ENCODE measurements around the gene UBE3D.
"Not testable (repeated sequence)": the region's sequence is repeated elsewhere in the genome, so short reads cannot be mapped to it uniquely, and the experiment has no call there.

The UBE3D gene

DNA sequence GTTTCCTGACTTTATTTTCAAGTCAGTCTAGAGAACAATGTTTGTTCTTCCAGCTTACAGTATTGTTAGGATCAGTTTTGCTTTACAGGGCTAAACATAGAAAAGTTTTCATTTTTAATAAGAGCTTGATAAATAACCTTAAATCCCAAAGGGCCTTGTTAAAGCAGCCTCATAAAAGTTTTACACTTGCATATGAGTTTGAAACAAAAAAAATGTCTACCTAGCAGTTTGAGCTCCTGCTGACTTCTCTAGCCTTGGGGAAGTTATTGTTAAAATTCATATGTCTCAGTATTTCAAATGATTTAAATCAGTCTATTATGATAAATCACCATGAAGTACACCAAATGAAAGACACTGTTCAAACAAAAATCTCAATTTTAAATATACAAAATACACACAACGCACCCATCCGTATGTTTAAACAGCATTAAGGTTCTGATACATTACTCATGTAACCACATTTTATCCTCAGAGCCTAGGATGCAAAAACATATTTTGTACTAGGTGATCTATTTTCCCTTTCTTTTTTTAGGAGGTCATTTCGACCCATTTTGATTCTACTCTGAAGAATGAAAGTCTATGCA lies 87.2 kb downstream of the UBE3D start:
- no peak for DNase-seq (ENCODE audit: low read depth)

DNA sequence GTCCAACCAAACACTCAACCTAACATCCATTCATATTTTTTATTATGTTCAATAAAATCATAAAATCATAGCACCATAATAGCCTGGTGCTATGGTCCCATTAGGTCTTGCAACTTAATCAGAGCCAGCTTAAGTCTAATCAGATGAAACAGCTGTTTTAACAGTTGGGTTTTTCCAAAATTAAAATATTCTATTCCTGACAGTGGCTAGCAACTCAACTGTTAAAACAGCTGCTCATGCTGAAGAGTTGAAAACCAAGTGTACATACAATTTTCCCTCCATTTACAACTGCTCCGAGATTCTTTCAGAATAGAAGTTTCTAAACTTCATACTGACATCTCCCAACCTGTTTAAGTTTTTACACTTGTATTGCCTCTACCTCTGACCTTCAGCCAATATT lies 89.5 kb downstream of the UBE3D start:
- DNase-seq (ENCODE audit: low read depth) = no peak

DNA sequence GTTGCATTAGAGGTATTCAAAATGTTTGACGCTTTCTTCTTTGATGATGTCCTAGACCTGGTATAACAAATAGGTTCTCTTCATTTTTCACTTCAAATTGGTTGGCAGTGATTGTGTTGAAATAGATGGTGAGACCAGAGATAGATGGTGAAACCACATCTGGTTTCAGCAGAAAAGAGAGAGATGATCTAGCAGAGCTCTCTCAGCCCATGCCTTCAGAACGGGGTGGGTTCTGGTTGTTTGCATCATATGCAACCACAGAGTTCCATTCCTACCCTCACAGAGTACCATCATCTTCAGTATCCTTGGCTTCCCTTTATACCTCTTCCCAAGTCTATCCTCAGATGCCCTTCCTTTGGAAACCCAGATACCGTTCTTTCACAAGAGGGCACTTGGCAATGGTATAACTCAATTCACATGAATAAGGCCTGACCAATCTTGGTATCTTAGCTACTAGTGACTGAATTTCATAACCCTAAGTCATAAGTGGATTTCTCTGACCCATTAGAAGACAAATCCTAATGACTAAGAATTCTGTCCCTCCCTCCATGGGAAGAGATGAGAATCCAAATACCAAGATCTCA lies 93.7 kb downstream of the UBE3D start:
- DNase-seq (ENCODE audit: low read depth) = no peak

DNA sequence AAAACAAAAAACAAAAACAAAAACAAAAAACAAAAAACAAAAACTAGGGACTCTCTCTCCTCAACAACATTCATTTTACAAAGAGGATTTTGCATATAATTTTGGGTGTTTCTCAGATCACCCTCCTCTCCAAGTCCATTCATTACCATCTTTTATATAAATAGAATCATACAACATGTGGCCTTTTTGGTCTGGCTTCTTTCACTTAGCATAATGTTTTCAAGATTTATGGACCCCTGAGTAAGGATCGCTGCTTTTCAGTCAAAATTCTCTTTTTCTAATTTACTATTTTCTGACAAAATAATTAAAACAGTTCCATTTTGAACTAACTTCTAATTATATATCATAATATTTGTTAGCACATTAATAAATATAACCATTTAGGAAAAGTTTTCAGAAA lies 94.8 kb downstream of the UBE3D start:
- no peak for DNase-seq (ENCODE audit: low read depth)

DNA sequence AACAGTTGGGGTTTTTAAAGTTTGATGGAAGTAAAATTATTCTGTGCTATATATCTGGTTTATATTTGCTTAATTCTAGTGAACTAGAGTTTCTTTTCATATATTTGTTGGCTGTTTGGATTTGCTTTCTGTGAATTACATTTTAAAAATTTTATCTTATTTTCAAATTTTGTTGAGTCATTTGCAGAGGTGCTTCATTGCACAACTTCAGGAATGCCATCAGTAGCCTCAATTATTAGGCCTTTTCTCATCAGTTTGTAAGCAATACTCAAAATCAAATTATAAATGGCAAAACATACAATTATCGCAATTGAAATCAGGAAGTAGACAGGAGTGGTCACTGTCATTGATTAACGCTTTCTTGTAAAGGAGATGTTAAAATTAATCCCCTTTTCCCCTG lies 96.9 kb downstream of the UBE3D start:
- DNase-seq (ENCODE audit: low read depth) = no peak

DNA sequence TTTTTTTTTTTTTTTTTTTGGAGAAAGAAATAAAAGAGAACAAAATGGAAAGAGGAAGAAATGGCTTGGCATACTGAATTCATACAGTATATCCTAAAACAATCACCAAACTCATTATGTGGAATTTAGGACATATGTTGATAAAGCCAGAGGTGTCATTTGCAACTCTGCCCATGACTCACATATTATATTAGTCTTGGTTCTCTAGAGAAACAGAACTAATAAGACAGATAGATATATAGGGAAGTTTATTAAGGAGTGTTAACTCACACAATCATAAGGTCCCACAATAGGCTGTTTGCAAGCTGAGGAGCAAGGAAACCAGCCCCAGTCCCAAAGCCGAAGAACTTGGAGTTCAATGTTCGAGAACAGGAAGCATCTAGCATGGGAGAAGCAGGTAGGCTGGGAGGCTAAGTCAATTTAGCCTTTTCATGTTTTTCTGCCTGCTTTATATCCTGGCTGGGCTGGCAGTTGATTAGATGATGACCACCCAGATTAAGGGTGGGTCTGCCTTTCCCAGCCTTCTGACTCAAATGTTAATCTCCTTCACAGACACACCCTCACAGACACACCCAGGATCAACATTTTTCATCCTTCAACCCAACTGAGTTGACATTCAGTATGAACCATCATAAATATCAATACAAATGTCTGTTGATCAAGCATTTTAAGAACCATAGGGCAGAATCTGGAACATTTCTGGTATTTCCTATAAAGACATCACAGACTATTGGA lies 102.3 kb downstream of the UBE3D start:
- no peak for DNase-seq (ENCODE audit: low read depth)

DNA sequence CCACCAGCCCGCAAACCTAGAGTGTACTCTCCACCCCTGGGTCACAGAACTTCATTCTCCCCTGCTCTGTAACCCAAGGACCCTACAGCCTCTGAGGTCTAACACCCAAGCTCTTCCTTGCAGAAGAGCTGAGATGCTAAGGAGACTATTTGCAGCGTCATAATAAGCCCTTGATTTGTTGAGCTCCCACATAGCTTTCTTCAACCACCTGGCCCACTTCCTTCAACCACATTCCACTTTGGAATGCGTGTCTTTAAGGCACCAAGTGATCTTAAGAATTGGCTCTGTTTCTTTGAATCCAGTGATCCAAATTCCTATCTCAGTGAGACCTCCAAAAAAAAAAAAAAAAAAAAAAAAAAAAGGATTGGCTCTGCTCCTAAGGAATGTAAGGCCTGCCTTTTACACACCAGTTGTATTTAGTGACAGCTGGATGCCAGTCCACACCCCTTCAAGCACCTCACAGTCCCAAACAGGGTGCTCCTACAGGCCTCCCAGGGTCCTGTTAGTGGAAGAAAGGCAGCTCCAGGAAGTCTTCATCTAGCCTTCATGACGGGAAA lies 106.2 kb downstream of the UBE3D start:
- no peak for DNase-seq (ENCODE audit: low read depth)

DNA sequence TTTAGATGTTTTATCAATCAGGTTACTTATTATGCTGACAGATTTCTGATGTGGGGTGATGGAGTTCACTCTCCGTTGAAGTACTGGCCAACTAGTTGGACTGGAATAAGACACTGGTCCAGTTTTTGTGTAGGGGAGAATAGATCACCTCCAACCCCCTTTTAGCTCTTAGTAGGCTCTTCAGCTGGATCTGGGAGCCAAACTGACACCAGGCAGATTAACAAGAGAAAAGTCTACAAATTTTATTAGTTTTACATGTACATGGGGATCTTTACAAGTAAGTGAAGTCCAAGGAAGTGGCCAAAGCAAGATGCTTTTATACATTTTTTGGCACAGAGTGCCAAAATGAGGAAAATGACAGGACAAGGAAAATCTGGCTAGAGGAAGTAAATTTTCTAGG lies 107.1 kb downstream of the UBE3D start:
- no peak for DNase-seq (ENCODE audit: low read depth)

DNA sequence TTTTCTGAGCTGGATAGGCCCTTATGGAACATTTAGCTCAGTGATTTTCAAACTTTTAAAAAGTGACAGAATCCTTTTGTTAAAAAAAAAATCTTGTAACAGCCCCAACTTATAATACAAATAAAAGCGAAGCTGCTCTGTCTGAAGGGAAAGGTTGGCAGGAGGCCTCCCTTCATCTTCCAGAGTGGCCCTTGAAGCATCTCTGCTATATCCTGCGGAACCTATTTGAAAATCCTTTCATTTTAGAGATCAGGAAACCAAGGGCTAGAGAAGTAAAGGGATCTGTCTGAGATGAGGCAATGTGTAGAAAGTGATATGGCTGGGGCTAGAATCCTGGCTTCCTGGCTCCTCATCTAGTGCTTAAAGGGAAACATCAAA lies 107.8 kb downstream of the UBE3D start:
- no peak for DNase-seq (ENCODE audit: low read depth)

DNA sequence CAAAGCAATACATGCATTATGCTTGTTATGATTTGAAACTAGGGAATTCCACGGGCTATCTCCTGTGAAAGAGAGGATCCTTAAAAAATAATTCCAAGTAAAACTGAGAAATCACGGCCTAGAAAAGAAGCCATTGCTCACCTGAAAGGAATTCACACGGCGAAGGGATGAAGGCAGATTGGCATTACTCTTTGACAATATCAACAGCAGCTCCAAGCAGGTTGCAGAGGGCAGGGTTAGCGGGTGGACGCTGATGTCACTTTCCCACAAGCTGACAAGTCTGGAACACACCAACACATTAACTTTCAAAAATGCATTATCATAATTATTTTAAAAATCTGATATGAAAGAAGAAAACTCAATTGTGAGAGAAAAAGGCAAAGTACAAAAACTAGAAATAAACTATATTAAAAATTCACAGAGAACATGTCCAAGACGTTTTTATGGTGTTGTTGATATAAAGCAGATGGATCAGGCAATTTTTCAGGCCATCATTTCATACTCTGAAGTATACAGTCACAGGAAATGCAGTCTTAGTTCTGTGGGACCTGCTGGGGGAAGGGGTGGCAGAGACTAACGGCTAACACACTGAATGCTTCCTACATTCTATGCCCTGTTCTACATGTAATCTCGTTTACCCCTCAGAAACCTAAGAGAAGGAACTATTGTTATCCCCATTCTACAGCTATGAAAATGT lies 108.3 kb downstream of the UBE3D start:
- no peak for DNase-seq (ENCODE audit: low read depth)

DNA sequence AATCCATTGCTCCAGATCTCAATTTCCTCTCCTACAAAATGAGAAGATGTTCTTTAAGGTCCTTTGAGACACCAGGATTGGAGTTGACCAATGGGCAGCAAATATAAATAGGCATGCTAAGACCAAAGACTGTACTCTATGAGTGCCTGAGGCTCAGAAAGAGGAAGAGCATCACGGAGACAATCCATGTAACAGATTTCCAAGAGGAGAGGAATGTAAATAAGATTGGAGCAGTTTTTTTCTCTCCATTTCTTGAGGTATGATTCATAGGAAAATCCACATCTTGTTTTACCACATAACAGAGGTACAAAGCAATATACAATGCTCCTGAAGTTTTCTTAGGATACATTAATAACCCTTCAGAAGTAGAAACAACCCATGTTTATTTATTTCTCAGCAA lies 109.8 kb downstream of the UBE3D start:
- no peak for DNase-seq (ENCODE audit: low read depth)

DNA sequence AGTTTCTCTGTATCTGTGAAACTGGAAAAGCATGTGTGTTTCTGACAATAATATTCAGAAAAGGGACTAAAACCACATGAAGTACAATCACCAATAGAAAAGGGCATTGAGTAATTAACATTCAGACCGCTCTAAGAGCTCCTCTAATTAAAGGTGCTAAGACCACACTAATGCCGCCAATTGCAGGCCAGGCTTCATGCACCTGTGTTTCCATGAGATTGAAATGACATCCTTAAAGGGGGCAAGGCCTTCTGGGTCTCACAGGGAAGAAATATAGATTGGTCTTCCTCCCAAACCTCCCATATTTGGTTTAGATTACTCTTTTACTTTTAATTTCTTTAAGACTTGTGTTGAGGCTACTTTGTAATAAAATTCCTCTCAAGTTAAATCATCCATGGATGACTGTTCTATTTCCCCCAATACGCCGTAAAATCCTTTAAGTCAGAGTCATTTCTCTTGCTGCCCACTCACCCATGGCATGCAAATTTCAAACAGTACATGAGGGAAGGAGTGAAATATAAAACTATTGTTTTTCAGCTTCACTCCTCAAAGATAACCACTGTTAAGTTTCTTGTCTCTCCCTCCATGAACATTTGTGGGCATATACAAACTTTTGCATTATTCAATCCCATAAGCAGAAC lies 110.6 kb downstream of the UBE3D start:
- DNase-seq (ENCODE audit: low read depth) = no peak

DNA sequence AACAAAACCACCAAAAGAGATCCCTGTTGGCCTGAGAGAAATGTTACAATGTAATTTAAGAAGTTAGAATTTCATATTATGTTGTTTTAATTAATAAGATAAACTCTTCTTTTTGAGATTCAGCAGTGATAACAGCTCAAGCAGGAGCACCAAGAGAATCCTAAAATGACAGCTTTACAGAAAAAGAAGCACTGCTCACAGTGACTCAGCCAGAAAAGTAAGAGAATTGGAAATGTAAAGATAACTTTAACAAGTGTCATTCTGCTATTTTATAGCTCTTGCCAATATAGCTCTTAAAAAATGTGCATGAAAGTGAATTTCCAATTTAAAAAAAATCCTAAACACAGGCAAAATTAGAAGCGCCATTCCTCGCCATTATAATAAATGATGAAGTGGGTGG lies 111.3 kb downstream of the UBE3D start:
- DNase-seq (ENCODE audit: low read depth) = no peak

DNA sequence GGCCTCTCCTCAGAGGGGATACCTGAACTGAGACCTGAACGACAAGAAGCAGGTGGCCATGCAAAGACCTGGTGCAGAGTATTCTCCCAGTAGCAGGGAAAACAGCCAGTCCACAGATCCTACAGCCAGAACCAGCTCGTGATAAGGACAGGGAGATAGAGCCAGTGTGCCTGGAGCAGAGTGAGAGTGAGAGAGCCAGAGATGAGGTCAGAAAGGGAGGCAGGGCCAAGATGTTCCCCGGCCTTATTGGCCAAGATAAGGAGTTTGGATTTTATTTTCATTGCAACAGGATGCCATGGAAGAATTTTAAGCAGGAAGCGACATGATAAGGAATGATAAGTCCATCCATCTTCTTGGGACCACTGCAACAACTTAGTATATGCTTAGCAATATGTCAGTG lies 111.8 kb downstream of the UBE3D start:
- DNase-seq (ENCODE audit: low read depth) = no peak

DNA sequence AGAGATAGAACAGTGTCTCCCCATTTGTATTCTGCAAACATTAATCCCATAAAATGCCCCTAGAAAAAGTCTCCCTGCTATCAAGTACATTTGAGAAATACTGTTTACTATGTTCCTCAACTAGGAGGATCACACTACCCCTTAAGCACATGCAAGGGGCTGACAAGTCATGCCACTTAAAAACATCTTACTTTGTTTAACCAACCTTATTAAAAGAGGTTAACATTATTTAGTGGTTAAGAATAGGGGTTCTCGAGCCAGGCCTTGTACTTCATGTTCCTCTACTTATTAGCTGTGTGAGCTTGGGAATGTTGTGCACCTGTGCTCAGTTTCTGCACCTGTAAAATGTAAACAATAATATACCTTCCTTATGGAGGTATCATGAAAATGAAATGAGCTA lies 113.7 kb downstream of the UBE3D start:
- DNase-seq (ENCODE audit: low read depth) = no peak

DNA sequence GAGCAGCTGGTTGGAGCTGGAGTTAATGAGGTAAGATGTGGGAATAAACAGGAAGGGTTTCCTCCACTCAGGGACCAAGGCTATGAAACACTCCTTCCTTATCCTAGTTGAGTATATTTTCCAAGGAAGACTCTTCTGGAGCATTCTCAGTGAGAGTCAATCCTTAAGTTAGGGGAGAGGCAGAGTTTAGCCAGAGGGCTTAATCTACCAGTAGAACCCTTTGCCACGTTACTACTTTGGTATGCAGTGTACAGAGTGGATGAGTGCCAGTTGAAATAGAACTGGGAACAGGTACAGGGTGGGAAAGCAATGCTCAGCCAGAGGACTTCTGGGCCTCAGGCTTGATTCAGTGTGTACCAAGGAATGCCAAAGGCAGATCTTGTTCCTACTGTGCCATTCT lies 114.3 kb downstream of the UBE3D start:
- DNase-seq (ENCODE audit: low read depth) = no peak

DNA sequence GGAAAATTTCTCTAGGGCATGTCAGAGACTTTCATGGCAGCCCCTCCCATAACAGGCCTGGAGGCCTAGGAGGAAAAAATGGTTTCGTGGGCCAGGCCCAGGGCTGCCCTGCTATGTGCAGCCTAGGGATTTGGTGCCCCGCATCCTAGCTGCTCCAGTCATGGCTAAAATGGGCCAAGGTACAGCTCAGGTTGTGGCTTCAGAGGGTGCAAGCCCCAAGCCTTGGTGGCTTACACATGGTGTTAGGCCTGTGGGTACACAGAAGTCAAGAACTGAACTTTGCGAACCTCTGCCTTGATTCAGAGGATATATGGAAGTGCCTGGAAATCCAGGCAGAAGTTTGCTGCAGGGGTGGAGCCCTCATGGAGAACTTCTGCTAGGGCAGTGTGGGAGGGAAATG lies 134.7 kb downstream of the UBE3D start:
- not testable (repeated sequence) for DNase-seq (ENCODE audit: low read depth)

DNA sequence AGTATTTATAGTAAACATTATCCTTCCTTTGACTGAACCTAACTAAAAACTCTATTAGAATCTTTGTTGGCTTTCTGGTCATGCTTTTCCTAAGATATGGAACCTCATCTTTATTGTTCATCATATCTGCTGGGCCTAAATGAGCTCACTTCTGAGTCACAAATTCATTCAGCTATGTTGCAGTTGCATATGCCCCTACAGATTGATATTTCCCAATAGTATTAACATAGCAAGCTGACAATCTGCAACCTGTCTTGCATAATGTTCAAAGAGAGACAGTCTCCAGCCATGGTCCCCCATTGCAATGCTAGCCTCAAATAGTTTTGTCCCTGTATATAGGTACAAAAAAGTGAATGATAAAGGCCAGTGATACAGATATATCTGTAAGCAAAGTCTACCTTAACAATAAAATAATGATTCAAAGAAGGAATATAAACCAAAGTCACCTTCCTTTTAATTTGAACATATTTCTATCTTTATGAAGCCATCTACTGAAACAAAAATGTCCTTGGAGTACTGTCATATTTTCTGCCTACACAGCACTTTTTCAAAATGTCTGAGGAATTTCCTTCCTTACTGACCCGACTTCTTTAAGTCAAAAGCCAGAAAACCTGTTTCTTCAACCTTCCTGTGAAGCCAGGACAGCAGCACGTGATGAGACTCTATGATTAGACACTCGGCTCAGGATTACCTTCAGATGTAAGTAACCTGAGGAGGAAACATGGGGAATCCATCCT lies 140.7 kb downstream of the UBE3D start:
- no peak for DNase-seq (ENCODE audit: low read depth)

DNA sequence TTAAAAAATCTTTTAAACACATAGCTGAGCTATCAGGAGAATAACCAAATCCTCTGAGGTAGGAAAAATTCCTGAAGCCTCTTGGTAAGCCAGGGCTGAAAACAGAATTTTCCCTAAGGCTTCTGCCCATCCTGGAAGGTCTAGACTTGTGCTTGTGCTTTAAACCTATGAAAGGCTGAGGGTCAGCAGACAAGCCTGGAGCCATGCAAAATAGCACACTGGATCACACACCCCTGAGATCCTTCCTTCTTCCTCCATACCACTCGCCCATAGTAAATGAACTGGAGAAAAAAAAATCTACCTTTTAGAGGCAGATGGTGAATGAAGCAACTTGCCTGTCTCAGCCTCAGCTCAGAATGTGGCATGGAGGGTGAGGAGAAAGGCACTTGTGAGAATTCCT lies 144.4 kb downstream of the UBE3D start:
- DNase-seq (ENCODE audit: low read depth) = no peak

DNA sequence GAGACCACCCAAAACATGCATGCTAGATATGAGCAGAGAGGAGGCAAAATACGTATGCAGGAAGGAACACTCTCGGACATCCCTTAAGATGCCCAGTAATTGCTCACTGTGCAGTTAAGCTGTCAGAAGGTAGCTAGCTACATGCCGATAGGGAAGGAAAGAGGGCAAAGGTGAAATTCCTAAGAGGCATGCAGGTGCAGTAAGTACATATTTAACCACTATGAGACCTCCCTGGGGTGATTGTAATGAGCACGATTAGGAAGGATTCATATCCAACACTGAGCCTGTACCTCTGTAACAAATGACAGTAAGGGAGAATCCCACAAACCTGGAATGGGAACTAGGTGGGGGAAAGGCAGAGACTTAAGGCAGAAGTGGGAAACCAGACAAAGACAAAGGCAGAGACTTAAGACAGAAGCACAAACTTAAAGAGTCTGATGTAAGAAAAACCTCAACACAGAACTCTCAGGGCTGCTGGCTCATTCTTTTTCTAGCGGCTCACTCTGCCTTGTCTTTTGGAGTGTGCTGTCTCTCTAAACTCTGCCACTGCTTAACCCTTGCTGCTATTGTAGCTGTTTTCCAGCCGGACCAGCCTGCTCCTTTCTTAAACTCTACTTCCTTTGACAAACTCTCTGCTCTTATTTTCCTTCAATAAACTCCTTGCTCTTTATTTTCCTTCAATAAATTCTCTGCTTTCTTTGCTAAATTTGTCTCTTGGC lies 148.1 kb downstream of the UBE3D start:
- DNase-seq (ENCODE audit: low read depth) = no peak

DNA sequence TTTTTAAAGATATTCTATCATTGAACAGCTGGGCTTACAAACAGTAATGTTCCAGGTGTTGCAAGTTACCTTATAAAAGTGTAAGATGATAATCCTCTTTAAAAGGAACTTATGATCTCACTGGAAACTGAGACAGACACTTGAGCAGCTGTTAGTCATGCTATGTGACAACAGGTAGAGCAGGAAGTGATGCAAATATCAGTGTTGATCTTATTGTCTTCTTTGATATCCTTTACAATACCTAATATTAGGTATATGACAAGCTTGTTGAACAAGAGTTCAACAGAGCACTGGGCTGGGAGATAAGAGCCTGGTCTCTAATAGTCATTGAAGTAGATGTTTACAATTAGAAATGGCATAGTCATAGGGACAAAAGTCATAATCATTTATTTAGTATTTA lies 150.0 kb downstream of the UBE3D start:
- no peak for DNase-seq (ENCODE audit: low read depth)
